ENCODE results near the gene OPRL1.

Gene OPRL1

DNA sequence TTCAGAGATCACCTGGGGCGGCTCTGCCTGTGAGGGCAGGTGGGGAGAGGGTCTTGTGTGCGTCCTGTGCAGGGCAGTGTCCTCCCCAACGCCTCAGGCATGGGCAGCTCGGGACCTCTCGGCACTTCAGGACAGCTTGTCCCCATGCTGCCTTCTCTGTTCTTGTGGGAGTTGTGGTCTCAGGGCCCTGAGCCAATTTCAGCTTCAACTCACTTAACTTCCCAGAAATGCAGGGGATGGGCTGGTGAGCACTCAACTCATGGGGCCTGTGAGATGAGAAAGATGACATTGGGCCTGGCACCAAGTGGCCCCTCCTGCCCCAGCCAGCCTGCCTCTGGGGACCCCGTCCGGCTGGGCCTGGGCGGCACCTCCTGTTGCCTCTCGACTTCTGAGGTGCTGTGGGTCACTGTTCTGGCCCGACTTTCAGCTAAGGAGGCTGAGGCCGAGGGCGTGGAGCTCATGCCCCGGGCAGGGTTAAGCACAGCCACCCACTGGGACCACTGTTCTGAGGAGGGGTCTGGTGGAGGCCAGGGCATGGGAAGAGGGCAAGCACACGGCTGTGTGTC, 7.3 kb upstream of the OPRL1 start:
- no peak for DNase-seq (ENCODE audit: low read depth)

DNA sequence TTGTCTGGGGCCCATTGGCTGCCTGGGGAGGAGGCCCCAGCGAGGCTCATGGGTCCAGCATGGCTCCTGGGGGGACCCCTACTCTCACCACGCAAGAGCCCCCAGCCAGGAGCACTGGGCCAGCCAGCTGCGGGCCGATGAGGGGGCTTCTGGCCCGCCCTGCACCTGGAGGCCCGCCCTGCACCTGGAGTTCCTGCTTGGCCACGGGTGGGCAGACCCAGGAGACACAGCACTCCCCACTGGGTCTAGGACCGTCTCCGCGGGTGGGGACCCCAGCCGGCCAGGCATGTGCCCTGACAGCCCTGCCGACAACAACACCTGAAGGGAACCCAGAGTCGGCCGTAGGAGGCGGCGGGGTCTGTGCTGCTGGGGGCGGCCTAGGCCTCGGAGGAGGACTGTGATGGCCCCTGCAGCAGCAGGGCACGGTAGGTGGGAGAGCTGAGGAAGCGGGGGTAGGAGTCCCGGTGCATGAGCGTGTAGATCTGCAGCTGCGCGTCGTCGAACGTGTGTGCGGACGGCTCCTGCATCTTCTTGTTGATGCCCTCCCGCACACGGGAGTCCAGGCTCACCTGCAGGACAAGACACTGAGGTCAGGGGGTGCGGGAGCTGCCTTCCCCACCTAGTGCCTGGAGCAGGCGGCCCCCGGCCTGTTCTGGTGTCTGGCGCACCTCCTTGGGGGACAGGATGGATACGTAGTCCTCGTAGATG, 6.3 kb upstream of the OPRL1 start:
- DNase-seq (ENCODE audit: low read depth) = no peak

DNA sequence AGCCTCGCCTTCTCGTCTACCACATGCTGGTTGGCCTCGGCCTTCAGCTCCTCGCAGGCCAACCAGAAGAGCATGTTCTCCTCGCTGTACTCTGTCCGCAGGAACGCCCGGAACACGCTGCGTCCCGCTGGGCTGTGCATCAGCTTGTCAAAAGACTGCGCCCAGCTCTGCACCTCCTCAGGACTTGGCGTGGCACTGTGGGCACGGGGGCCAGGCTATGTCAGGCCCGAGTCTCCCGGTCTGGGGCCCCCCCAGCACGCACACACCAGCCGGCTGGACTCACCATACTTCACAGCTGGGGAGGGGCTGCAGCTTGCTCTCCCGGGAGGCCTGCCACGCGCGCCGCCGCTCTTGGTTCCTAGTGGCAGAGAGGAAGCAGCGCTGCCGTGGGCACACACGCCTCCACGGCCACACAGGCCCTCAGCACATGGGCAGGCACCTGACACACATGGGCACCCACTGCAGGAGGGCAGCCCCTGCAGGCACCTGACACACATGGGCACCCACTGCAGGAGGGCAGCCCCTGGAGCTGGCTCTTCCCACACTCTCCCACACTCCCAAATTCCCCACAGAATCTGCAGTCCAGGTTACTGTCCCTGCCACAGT, 5.6 kb upstream of the OPRL1 start:
- no peak for DNase-seq (ENCODE audit: low read depth)

DNA sequence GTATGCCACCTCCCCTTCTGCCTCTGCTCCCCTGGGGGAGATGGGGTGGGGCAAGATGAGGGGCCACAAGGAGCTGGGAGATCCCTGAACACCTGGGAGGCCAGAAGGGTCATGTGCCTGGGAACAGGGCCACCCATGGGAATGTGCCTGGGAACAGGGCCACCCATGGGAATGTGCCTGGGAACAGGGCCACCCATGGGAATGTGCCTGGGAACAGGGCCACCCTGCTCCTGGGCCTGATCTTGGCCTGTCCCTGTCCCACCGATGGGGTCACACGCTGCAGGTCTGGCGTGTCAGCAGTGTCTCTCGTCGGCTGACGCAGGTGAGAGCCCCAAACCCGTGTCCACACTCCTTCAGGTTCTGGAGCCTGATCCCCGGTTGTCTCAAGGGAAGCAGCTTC, 4.9 kb upstream of the OPRL1 start:
- DNase-seq (ENCODE audit: low read depth) = no peak

DNA sequence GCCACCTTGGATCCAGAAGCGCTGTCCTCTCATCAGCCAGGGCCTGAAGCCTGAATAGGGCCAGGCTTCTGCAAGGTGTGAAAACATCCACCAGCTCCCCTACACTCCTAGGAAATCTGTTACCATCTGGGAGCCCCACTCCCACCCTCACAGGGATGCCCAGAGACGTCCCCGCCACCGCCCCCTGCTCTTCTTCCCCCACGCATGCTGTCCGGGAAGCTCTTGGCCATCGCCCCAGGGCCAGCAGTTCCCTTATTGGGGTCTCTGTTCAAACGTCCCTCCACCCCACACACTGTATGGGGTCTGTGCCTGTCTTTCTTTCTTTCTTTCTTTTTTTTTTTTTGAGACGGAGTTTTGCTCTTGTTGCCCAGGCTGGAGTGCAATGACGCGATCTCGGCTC, 4.3 kb upstream of the OPRL1 start:
- DNase-seq (ENCODE audit: low read depth) = no peak

DNA sequence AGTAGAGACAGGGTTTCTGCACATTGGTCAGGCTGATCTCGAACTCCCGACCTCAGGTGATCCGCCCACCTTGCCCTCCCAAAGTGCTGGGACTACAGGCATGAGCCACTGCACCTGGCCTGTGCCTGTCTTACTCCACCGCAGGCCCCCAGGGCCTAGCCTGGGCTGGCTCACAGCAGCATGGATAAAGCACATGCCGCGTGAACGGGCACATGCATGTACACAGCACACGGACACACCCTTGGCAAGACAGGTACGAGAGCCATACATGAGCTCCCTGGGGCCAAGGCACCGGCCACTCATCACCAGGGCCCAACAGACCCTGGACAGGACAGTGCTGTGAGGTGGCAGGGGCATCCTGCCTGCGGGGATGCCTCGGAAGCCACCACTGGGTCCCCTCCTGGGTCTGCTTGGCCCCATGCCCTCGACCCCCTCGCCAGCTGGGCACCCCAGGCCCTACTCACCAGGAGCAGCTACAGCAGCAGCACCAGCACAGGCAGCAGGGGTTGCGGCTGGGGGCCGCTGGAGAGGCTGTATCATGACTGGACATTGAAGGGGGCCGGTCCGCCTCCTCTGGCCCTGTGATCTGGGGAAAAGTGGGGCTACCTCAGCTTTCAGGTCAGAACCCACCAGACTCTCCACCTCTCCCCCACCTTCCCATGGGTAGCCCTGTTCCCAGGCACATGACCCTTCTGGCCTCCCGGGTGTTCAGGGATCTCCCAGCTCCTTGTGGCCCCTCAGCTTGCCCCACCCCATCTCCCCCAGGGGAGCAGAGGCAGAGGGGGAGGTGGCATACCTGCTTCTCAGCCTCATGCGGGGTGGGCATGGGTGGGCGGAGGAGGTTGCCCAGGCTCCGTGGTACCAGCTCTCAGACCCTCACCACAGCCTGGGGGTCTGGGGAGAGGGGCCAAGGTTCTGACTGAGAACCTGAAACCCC, 3.6 kb upstream of the OPRL1 start:
- DNase-seq (ENCODE audit: low read depth) = no peak

DNA sequence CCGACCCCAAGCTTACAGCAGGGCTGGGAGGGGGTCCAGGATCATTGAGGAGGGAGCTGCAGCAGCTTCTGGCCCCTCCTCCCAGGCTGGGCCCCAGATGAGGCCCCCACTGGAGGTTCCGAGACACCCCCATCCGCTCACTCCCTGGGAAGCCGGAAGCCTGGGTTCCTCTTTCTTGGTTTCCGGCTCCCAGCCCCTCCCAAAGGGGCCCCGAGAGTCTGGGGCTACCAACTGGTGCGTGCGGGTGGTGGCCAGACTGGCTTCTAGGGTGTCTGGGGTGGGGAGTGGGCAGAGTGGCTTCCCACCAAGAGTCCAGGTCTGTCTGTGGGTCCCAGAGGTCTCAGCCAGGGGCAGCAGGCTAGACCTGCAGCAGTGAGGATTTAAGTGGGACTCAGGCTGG, 2.8 kb upstream of the OPRL1 start:
- no peak for DNase-seq (ENCODE audit: low read depth)

DNA sequence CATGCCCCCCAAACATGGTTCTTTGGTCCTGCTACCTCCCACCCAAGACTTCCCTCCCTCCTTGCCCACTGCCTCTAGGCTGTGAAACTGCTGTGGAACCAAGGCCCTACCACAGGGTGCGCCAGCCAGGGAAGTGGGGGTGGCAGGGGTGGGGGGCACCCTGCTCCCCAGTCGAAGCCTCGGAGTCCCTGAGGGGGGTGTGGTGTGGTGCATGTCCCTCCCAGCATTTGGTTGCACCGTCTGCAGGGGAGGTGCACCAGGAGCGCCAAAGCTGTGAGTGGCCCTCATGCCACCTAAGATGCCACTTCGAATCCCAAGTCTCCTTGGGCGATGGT, 2.4 kb upstream of the OPRL1 start:
- no peak for DNase-seq (ENCODE audit: low read depth)

DNA sequence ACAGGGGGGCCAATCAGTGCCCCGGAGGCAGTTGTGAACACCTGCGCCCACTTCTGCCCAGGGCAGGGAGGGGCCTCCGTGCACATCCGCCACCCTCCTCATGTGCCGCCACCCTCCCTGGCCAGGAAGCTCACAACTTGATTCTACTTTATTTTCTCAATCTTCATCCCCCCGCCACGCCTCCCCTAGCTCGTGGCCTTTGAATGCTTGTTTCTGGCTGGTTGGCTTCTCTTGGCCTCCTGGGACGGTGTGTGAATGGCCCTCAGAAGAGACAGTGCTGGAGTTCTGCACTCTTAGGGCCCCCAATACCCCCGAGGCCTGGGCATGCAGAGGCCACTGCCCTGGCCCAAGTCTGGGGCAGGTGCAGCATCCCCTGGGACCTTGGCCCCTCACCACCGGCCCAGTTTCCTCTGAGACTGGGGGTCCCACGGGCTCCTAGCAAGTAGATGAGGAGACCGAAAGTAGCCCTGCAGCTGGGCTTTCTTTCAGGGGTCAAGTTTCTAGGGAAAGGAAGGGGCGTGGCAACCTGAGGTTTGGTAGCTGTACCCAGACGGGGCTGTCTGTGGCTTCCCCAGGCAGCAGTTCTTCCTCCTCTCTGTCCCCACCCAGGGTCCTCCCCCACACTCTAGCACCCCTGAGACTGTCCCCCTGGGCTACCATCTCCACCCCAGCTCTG, 1.9 kb upstream of the OPRL1 start:
- DNase-seq (ENCODE audit: low read depth) = no peak

DNA sequence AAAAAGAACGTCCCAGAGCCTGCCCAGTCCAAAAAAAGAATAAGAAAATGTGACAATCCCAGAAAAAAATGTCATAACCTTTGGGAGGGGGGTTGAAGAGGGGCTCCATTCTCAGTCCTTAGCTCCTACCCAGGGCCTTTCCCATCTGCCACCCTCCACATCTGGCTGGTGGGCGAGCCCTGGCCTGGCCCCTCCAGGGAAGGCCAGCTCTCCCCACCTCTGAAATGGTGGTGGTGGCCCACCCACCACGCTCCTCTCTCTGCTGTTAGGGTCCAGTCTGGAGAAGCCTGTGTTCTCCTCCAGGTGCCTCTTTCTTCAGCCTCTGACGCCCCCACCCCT, 979 bp upstream of the OPRL1 start:
- DNase-seq (ENCODE audit: low read depth) = no peak

DNA sequence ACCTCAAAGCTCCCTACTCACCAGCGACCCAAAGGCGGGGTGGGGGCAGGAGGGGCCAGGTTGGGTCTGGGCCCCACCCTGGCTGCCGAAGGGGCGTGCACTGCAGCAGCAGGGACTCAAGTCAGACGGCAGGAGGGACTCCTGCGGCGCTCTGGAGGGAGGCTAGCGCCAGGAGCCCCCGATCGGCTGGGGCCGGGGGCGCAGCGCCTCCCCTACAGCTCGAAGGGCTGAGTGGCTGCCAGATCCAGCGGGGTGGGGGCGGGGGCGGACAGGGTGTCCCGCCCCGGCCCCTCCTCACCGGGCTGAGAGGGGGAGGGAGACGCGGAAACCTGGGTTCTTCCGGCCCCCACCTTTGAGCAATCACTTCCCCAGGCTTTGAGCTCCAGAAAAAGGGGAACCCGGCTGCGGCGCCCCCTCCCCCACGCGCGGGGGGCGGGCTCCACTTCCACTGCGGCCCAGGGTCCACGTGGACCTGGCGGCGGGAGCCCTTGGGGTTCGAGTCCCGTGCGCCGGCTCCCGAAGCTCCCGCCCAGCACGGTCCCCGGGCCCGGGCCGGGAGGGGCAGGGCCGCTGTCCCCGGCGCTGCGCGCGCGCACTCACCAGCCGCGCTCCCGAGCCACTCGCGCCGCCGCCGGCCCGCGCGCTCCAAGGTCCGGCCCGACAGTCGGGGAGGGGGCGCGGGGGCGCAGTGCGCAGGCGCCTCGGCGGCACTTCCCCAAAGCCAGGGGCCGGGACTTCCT, 439 bp upstream of the OPRL1 start, which contains the start of gene RGS19:
Gene RGS19 (minus strand): TSS at position 246 of the 740 bp plus-strand sequence. CDS start 2,632 bp downstream, outside the sequence.
- DNase-seq (ENCODE audit: low read depth) = peak; percentile 46

DNA sequence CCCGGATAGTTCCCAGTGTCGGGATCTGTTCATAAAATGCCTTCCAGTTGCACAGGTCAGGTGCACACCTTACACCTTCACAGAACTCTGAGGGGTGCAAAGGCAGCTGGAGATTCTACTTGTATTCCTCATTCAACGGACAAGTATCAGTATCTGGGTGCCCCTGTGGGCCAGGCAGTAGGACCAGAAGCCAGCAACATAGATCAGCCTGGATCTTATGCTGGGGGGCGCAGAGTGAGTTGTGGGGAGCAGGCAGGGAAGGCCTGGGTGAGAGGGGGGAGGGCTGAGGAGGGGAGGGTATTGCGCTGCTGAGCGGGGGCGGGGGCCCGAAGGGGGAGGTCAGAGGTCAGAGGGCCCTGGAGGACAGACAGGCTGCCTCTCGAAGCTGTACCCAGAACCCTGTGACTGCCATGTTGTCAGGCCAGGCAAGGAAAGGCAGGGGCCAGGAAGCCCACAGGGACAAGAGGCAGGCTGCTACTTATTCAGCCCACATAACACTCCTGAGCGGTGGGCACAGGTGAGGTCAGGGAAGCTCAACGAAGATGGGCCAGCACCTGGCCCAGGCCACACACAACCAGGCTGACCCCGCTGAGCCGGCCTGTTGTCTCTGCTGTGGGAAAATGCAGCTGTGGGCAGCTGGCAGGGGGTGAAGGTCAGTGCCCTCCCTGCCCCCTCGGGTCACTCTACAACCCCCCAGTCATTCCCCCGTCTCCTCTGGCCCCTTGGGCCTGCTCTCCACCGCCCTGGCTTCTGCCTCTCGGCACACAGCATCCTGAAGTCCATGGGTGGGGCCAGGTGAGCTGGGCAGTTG, 1.1 kb downstream of the OPRL1 start:
- DNase-seq (ENCODE audit: low read depth) = no peak

DNA sequence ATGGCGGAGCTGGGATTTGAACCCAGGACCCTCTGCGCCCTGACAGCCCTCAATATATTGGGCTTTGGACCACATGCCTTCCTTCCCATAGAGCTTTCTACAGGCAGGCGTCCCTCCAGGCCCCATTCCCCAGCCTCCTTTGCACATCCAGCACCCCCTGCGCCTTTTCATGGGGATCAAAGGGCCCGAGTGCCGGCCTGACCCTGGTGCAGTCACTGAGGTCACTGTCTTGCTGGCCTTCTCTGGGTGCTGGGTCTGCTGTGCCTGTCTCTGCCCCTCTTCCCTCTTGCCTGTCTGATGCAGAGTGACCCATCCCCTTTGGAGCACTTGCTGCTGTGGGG, 1.7 kb downstream of the OPRL1 start:
- DNase-seq (ENCODE audit: low read depth) = no peak

DNA sequence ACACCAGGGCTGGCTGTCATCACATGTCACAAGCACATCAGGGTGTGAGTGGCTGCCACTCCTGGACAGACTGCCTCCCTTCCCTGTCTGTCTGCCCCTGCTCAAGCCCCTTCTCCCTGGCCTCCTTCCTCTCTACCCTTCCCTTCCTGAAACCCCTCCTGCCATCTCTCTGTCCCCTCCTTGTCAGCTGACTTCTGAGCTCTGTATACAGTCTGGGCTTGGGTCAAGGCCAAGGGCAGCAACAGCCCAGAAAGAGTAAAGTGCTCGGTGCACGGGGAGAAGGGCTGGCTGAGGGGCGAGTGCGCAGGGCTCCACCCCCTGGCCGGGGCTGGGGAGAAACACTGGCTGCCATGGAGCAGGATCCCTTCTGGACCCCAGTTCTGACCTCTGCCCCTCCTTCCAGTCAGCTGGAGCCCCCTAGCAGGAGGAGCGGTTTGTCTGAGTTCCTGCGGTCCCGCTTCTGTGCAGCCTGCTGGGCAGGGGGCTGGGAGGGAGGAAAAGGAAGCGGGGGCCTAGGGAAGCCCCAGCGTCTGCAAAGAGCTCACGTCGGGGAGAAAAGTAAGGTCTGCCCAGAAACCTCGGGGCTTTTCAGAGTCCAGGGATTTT, 2.3 kb downstream of the OPRL1 start:
- no peak for DNase-seq (ENCODE audit: low read depth)

DNA sequence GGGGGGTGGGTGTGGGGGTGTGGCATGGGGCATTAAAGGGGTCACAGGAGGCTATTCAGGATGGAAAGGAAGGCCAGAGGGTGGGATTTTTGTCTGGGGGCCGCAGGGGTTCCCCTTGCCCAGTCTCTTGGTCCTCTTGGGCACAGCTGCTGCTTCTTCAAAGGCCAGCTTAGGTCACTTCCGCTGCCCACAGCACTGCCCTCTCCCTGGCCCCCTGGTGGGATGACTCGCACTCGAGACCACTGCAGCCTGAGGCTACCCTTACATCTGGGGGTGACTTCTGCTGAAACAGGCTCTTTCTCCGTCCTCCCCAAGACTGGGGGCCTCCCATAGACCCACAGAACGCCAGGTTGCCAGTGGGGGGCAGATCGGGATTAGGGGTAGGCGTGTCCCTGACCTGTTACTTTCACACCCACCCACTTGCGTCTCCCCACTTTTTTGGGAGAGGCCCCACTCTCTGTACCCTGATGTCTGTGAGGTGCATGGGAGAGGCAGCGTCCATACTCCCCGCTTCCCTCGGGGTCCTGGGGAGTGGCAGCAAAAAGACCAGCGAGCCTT, 3.0 kb downstream of the OPRL1 start:
- no peak for DNase-seq (ENCODE audit: low read depth)

DNA sequence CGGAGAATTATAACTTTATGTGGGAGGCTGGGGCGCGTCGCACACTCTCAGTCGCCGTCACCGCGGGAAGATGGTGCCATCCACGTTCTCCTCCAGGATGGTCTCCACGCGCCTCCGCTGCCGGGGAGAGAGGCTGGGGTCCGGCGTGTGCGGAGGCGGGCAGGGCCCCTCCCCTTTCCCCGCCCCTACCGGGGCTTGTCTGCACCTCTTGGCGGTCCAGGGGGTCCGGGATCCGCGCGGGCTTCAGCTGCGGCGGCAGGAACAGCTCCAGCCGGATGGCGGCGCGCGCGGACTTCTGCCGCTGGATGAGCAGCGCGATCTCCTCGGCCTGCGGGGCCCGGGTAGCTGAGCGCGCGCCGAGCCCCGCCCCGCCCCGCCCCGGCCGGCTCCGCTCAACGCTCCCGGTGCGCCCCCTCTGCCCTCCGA, 3.5 kb downstream of the OPRL1 start:
- DNase-seq (ENCODE audit: low read depth) = no peak

DNA sequence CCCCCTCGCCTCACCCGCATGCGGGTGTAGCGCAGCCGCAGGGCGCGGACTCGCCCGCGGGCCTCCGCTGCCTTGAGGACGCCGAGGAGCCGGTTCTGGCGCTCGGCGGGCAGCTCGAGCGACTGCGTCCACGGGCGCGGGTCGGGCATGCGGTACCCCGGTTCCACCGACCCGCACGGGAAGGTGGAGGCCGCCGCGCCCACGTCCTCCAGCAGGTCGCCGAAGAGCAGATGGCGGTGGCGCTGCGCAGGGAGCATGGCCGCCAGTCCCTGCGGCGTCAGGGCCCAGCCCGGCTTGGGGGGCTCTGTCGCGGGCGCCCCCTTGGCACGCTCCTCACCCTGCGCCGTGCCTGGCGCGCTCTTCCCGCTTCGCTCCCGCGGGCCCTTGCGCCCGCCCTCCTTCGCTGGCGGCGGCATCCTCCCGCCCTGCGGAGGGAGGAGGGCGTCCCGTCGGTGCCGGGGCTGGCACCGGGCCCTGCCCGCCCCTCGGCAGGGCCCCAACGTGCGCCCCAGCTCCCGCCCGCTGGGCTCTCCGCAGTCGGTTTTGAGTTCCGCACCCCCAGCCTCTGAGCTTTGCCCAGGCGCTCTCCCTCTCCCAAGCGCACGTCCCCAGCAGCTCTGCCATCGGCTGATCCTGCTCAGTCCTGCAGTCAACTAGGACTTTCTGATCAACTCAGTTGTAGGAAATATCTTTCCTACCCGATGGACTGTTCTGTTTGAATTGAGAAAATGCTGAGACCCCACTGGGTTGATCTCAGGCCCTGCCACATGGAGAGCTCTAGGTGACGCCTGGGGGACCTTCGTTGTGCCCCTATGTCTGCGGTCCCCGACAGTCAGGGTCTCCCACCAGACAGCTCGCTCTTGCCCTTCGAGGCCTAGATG, 4.2 kb downstream of the OPRL1 start, which contains the start of gene LKAAEAR1:
Gene LKAAEAR1 (minus strand): TSS at position 595 of the 881 bp plus-strand sequence. CDS start 179 bp downstream, at position 416.
- DNase-seq (ENCODE audit: low read depth) = no peak

DNA sequence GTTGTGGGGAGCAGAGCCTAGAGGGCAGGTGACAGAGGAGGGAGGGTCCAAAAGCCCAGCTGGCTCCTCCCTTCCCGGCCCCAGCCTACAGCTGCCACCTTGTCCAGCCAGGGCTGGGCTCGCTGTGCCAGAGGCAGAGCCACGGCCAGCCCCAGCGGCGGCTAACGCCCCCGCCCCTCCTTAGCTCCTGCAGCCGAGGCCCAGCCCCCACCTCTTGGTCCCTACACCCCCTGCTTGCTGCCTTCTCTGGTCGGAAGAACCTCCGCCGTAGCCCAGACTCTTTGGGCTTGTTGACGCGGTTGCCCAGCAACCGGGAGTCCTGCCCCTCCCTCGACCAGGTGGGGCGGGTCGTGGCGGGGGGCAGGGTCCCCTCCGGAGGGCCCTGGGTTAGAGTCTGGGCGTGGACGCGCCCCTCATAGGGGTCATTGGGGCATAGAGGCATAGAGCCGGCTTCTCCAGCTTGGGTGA, 4.8 kb downstream of the OPRL1 start:
- DNase-seq (ENCODE audit: low read depth) = no peak

DNA sequence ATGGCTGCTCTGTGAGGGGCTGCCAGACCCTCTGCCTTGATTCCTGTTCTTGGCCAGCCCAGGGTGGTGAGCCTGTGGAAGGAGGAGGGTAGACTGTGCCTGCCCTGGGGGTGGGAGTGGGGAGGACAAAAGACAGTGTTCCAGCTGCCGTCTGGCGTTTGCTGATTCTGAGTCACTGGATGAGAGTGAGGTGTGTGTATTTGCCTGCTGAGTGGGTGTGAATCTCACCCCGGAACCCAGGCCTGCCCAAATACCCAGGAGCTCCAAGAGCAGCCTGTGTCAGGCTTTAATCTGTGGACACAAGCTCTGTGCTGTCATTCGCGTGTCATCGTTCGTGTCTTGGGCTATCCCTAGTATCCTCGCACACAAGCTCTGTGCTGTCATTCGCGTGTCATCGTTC, 6.9 kb downstream of the OPRL1 start:
- no peak for DNase-seq (ENCODE audit: low read depth)

Data from GM04504 (cell line).